Esophagus squamous epithelium (tissue), 5 donors: ENCODE results near the gene SEC62. TPM values are rescaled to one million over a fixed set of nuclear protein-coding genes. Genes with fewer than 3 reads are reported as not detected.

Experiments
- DNase-seq: peaks from one replicate; lab custom pipeline; 2025; lab: John Stamatoyannopoulos, UW
- H3K27ac ChIP-seq, 4 donors: fragments of 200-600 bp; sonication (generic); one replicate each; pipeline ENCODE4 v1.5.1; 2016 to 2019; ENCODE audit warnings: mild to moderate bottlenecking in 1 of 4
- H3K27me3 ChIP-seq, 4 donors: fragments of 200-600 bp; sonication (generic); 1 replicate in 3 of 4; 2 replicates in 1 of 4; pipeline versions ENCODE4 v1.5.1 to v1.6.0; 2017 to 2021; ENCODE audit warnings: antibody characterized with exemption in 1 of 4
- H3K36me3 ChIP-seq, 3 donors: fragments of 200-600 bp; sonication (generic); one replicate each; pipeline ENCODE4 v1.5.1; 2016 to 2019
- H3K4me1 ChIP-seq, 3 donors: fragments of 200-600 bp; sonication (generic); one replicate each; pipeline ENCODE4 v1.5.1; 2017 to 2019
- H3K4me3 ChIP-seq, 4 donors: fragments of 200-600 bp; sonication (generic); 1 replicate in 3 of 4; 2 replicates in 1 of 4; pipeline ENCODE4 v1.5.1; 2016 to 2019; ENCODE audit warnings: mild to moderate bottlenecking in 2 of 4, moderate library complexity in 1 of 4
- H3K9me3 ChIP-seq, 3 donors: fragments of 200-600 bp; sonication (generic); one replicate each; pipeline ENCODE4 v1.5.1; 2016 to 2019
- POLR2A ChIP-seq, 4 donors: fragments of 450-650 bp; IDR thresholded peaks; one replicate each; pipeline ENCODE4 v1.6.1; 2017; ENCODE audit warnings: antibody characterized with exemption in 4 of 4, mild to moderate bottlenecking in 4 of 4, moderate library complexity in 3 of 4
- WGBS, 2 donors: methylation state at CpG; one replicate each; pipeline ENCODE4 v1.1.5; 2018; 5-methylcytosine and 5-hydroxymethylcytosine counted together
- intact Hi-C: fragments of 100-400 bp; cut with DNase I; formaldehyde crosslinking; loops from one replicate; pipeline ENCODE4 v1.15.0; 2022
- total RNA-seq, 4 donors: library from RNA; depleted of rRNA; stranded (reverse); fragments of >200 nt; gene quantifications; one replicate each; pipeline ENCODE4 v1.1.0, GENCODE V29; 2016
- TF ChIP-seq, protein P1 (sequence below), 6 experiments: fragments of 450-650 bp in 4 of 6; fragments of 200-600 bp in 2 of 6; sonication (generic) in 2 of 6; IDR thresholded peaks; one replicate each; pipeline ENCODE4 v1.5.1; 2016 to 2019; ENCODE audit warnings: antibody characterized with exemption in 6 of 6, mild to moderate bottlenecking in 4 of 6, moderate library complexity in 4 of 6
- donor health status: DM: yes; HTN: yes; CAD: no.

SEC62 gene
- total RNA-seq, 4 donors from 2014 or later: 15.0 to 49.8 (median 23.6) TPM

DNA sequence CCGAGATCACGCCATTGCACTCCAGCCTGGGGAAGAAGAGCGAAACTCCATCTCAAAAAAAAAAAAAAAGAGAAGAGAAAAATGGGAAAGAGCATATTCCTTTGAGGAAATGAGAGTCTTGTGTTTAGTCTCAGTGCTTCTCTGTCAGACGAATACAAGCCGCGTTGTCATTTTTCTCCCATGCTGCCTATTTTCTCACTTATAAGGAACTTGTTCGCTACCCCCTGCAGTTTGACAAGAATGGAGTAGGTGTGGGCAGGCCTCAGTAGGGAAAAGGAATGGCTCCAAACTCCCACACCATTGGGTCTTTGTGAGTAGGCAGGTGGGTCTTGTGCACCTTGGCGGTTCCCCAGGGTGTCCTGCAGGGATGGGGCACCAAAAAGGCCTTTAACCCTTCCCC lies 77.7 kb downstream of the SEC62 start:
- intact Hi-C loops: no loop called here
- Histone ChIP-seq H3K4me1 (peaks cover 0 to 23% (median 3%) of the 10 kb centered on the region in 3 donors), H3K4me3 (no peak overlapping the region)

DNA sequence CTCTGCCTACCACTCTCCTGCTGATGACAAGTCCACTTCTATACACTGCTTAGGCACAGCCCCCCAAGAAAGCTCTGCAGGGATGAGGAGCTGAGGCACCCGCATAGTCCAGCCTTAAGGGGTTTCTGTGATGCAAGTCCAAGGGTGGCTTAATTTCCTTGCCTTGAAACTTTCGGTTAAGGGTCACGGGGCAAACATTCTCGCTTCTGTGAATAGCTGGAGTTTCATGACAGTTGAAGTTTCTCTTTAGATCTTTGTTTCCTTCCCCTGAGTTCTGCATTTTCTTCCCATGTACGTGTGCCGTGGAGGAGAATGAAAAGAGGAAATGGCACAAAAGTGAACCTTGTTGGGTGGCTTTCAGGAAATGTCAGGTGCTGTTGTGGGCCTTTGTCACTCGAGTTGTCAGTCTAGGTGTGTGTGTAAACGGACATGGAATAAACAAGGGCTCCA lies 78.2 kb downstream of the SEC62 start:
- Histone ChIP-seq H3K4me3 (no peak overlapping the region), H3K36me3 (no peaks in the 10 kb centered on the region), H3K27me3 (peaks cover 0 to 30% (median 0%) of the 10 kb centered on the region in 4 donors), H3K27ac (peak overlapping the region in 2 of 4 donors; percentile 33 to 68), H3K9me3 (no peaks in the 10 kb centered on the region), H3K4me1 (peaks cover 0 to 18% (median 3%) of the 10 kb centered on the region in 3 donors)
- intact Hi-C loops: no loop called here
- DNase-seq: no peak
- 64 to 80% methylated on average over 7 to 8 of the region's 8 CpGs for WGBS, 2 donors
- TF ChIP-seq, protein P1, sequence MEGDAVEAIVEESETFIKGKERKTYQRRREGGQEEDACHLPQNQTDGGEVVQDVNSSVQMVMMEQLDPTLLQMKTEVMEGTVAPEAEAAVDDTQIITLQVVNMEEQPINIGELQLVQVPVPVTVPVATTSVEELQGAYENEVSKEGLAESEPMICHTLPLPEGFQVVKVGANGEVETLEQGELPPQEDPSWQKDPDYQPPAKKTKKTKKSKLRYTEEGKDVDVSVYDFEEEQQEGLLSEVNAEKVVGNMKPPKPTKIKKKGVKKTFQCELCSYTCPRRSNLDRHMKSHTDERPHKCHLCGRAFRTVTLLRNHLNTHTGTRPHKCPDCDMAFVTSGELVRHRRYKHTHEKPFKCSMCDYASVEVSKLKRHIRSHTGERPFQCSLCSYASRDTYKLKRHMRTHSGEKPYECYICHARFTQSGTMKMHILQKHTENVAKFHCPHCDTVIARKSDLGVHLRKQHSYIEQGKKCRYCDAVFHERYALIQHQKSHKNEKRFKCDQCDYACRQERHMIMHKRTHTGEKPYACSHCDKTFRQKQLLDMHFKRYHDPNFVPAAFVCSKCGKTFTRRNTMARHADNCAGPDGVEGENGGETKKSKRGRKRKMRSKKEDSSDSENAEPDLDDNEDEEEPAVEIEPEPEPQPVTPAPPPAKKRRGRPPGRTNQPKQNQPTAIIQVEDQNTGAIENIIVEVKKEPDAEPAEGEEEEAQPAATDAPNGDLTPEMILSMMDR (IDR thresholded peaks at IDR 0.05): no peak
- no peak for TF ChIP-seq POLR2A (IDR thresholded peaks at IDR 0.05)

More for the DNA sequence above, 77.7 kb downstream of the SEC62 start:
- H3K27me3 ChIP-seq: peaks cover 0 to 35% (median 0%) of the 10 kb centered on the region in 4 donors
- no peak for DNase-seq
- WGBS, 2 donors: 83 to 92% methylated on average over 7 to 8 of the region's 8 CpGs
- no peak for TF ChIP-seq POLR2A (IDR thresholded peaks at IDR 0.05)
- TF ChIP-seq, protein P1 (IDR thresholded peaks at IDR 0.05): no peak
- H3K27ac ChIP-seq: peak overlapping the region in 2 of 4 donors; percentile 33 to 68
- H3K36me3 ChIP-seq: no peaks in the 10 kb centered on the region
- no peaks in the 10 kb centered on the region for H3K9me3 ChIP-seq

DNA sequence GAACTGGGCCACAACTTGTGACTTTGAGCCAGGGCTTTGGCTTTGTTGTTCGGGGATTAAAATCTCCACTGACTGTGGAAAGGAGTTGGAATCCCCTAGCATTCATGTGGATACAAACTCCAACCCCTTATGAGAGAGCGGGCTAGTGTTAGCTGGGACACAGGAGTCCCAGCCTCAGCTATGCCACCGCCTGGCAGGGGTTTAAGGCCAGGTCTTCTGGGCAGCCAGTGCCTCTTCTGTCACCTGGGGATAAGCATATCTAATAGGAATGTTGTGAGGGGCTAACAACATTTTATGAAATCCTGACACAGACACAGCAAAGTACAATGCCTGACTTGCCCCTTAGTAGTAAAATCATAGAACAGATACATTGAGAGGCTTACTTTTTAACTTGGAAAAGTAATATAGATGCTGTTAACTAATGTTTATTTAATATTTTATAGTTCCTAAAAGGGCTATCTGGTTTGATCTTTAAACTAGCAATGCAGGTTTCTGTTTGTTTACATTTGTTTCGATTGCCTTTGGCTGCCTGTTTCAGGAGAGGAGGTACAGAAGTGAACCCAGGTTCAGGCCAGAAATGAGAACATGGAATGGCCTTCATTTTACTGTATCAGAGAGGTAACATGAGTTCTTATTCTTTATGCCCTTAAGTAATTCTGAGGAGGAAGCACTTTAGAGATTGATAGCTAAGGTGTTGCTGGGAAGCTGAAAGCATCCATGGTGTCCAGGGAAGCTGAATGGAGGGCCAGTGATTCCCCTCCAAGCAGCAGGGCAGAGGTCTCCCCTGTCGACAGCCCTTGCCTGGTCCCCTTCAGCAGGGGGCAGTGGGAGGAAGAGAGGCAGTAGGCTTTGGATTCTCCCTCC lies 79.9 kb downstream of the SEC62 start:
- intact Hi-C loops: no loop called here
- Histone ChIP-seq H3K27ac (no peak overlapping the region), H3K9me3 (no peaks in the 10 kb centered on the region), H3K4me3 (no peak overlapping the region), H3K36me3 (no peaks in the 10 kb centered on the region), H3K27me3 (peaks cover 0 to 15% (median 0%) of the 10 kb centered on the region in 4 donors), H3K4me1 (peaks cover 0 to 8% (median 3%) of the 10 kb centered on the region in 3 donors)
- TF ChIP-seq POLR2A (IDR thresholded peaks at IDR 0.05): no peak
- TF ChIP-seq, protein P1 (IDR thresholded peaks at IDR 0.05): no peak
- no peak for DNase-seq
- WGBS, 2 donors: 65 to 69% methylated on average over 3 to 4 of the region's 5 CpGs

DNA sequence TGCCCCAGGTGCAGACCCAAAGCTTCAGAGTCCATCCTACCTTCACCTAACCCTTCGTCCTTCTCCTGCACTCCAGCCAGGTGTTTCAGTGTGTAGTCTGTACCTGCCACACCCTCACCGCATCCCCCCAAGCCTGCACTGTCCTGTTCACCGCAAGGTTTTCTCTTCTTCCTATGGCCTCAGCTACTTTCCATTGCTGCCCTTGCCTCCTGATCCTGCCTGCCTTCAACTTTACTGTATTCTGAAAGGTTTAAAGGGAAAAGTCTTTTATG lies 80.5 kb downstream of the SEC62 start:
- TF ChIP-seq POLR2A (IDR thresholded peaks at IDR 0.05): no peak
- TF ChIP-seq, protein P1 (IDR thresholded peaks at IDR 0.05): no peak
- intact Hi-C loops: no loop called here
- 90 to 92% methylated on average over 3 of the region's 3 CpGs for WGBS, 2 donors
- Histone ChIP-seq H3K4me1 (peaks cover 0 to 8% (median 3%) of the 10 kb centered on the region in 3 donors), H3K9me3 (no peaks in the 10 kb centered on the region), H3K27me3 (peaks cover 0 to 9% (median 0%) of the 10 kb centered on the region in 4 donors), H3K27ac (no peak overlapping the region), H3K4me3 (no peak overlapping the region), H3K36me3 (no peaks in the 10 kb centered on the region)
- no peak for DNase-seq

Other genes with a start within 250 kb of the SEC62 start
- gene TERC, start 201.7 kb upstream of the SEC62 start, total RNA-seq: 100 to 1,000 TPM; 120 to 221 (median 166) TPM
- gene ACTRT3, start 197.2 kb upstream of the SEC62 start, total RNA-seq: 1 to 10 TPM in 3 of 4 donors, under 1 TPM in 1; 0.45 to 3.1 (median 2.0) TPM
- gene MYNN, start 193.4 kb upstream of the SEC62 start, total RNA-seq: 10 to 100 TPM in 3 of 4 donors, 1 to 10 TPM in 1; 6.5 to 19.1 (median 12.4) TPM
- not detected for gene LRRIQ4, start 153.9 kb upstream of the SEC62 start, total RNA-seq
- gene LRRC34, start 153.9 kb upstream of the SEC62 start, total RNA-seq: 1 to 10 TPM in 1 of 4 donors, under 1 TPM in 1, not detected in 2; 0.35 to 1.3 TPM
- gene LRRC31, start 96.9 kb upstream of the SEC62 start, total RNA-seq: not detected
- gene SAMD7, start 55.2 kb upstream of the SEC62 start, total RNA-seq: not detected
- gene GPR160, start 71.2 kb downstream of the SEC62 start, total RNA-seq: 1 to 10 TPM in 3 of 4 donors, under 1 TPM in 1; 0.88 to 4.5 (median 2.9) TPM
- 10 to 100 TPM; 22.1 to 47.7 (median 25.4) TPM for gene PHC3, start 214.9 kb downstream of the SEC62 start, total RNA-seq